GM18519 (cell line): ENCODE measurements around the gene TKT.
"Not testable (repeated sequence)": the region's sequence is repeated elsewhere in the genome, so short reads cannot be mapped to it uniquely, and the experiment has no call there.

Experiments
- ATAC-seq: cut with Tn5 transposase; IDR thresholded peaks from one replicate; pipeline ENCODE4 v1.9.1; 2021; ENCODE audit warnings: mild to moderate bottlenecking, moderate library complexity; ENCODE audit not compliant: unreplicated experiment, low FRiP score

TKT gene, protein sequence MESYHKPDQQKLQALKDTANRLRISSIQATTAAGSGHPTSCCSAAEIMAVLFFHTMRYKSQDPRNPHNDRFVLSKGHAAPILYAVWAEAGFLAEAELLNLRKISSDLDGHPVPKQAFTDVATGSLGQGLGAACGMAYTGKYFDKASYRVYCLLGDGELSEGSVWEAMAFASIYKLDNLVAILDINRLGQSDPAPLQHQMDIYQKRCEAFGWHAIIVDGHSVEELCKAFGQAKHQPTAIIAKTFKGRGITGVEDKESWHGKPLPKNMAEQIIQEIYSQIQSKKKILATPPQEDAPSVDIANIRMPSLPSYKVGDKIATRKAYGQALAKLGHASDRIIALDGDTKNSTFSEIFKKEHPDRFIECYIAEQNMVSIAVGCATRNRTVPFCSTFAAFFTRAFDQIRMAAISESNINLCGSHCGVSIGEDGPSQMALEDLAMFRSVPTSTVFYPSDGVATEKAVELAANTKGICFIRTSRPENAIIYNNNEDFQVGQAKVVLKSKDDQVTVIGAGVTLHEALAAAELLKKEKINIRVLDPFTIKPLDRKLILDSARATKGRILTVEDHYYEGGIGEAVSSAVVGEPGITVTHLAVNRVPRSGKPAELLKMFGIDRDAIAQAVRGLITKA

GRCh38 chr3:53255775-53256703 is at the start of gene TKT:
Gene TKT (minus strand): TSS chr3:53256022. CDS start chr3:53255942, 80 bp downstream.
- ATAC-seq, result peak; percentile 46

DNA sequence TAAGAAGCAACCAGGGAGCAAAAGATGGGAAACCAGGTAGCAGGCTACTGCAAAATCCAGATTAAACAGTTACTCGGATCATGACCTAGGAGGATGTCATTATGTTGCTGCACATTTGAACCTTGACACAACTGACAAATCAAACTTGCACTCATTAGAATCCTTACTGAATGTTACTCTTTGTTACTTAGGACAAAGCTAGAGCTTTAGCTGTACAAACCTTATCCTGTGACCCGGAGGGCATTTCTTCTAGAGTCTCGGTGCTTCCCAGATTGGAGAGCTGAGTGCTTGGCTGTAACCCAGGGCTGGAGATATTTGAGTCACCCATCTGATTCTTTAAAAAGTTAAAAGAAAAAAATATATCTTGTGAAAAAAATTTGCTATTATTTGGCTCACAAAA is 48.1 kb upstream of the TKT start:
- ATAC-seq, result no peak

DNA sequence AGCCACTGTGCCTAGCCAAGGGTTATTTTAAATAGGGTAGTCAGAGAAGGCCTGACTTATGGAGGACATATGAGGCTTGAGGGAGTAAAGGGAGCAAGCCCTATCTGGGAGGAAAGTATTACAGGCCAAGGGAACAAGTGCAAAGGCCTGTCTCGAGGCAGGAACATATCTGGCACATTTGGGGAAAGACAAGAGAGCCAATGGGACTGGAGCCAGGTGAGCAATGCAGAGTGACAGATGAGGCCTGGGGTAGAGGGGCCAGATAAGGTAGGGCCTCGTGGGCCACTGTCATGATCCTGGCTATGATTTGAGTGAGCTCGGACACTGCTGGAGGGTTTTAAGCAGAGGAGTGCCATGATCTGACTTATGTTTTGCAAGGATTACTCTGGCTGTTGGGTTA is 47.7 kb upstream of the TKT start:
- no peak for ATAC-seq

- no peak for ATAC-seq
Observed at GRCh38 chr3:53300826-53301225, 45.0 kb upstream of the TKT start.

DNA sequence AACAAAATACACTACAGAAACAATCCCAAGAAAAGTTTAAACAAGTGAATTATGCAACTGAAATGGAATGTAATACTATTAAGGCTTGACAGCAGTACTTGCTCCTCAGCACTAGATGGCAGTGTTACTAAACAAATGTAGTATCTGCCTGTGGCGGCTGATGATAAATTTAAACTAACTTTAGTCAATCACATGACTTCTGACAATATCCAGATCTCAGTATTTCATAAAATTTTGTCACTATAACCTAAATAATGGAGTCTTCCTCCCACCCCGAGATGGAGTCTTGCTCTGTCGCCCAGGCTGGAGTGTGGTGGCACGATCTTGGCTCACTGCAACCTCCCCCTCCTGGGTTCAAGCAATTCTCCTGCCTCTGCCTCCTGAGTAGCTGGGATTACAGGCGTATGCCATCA is 43.8 kb upstream of the TKT start:
- ATAC-seq, result not testable (repeated sequence)

GRCh38 chr3:53295410-53295809 is 39.6 kb upstream of the TKT start:
- no peak for ATAC-seq

GRCh38 chr3:53293867-53294266 is 38.0 kb upstream of the TKT start:
- no peak for ATAC-seq

- no peak for ATAC-seq
Observed at GRCh38 chr3:53288214-53288613, 32.4 kb upstream of the TKT start.

DNA sequence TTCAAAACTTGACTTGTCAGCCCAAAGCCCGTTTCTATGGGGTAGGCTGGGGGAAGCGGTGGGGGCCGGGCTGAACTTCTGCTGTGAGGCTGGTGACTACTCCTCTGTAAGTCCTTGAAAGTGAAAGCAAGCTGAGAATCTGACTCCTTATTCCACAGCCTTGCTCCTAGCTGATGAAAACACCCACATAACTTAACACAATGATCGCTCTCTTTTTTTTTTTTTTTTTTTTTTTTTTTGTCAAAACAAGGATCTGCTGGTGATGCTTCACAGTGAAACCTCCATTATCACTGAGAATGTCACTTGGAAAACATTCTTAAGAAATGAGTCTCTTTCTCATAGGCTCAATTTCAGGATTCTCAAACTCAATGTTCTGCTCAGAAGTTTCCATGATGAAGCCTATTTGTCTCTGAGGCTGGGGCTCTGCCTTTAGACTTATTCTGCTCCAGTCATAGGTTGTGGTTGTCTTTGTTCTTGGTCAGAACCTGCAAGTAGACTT is 31.4 kb upstream of the TKT start:
- no peak for ATAC-seq

GRCh38 chr3:53286727-53287126 is 30.9 kb upstream of the TKT start:
- no peak for ATAC-seq

GRCh38 chr3:53282581-53282980 is 26.8 kb upstream of the TKT start:
- ATAC-seq, result no peak

- ATAC-seq, result no peak
Observed at GRCh38 chr3:53278667-53279066, 22.8 kb upstream of the TKT start.

DNA sequence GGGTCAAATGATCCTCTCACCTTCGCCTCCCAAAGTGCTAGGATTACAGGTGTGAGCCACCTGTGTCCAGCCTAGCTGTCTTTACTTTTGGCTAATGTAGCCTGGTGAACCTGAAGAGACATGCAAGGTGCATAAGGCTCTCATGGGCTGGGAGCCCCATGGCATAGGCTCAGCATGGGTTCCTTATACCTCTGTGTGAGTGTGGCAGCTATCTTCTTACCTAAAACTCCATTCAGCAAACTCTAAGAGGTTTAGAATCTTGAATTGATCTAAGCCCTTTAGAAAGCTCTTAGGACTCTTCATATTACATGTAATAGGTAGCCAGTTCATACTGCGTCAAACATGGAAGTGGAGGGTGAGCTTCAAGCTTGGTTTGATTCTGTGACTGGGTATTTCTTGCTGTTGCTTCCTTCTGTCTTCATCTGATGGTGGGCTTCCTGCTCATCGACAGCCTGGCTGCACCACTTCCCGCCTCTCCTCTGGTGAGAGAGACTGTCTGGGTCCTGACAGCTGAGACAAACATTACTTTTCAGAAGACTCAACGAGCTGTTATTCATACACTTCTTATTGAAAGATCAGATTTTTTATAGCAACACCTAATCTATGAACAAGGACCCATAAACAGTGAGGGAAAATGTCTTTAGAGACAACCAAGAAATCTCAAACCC is 19.2 kb upstream of the TKT start:
- ATAC-seq, result no peak

DNA sequence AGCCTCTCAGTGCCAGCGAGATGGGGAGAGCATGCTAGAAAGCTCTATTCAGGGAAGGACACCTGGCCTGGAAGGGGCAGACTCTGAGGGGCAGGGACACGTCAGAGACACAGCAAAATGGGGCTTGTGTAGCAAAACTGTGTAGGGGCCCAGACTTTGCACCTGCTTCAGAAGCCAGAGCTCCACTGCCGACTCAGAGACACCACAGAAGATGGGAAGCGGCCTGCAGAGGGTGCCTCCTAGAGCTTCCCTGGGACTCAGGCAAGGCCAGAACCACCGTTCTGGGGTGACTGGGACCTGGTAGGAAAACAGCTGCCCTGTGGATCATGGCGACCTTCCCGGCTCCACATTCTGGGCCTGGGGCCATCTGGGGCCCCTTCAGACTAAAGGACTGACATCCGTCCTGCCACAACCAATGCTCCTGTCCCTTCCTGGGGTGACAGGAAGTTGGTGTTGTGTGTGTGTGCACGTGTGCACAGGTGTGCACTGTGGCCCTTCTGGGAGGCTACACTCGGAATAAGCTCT is 17.4 kb upstream of the TKT start:
- ATAC-seq, result no peak

DNA sequence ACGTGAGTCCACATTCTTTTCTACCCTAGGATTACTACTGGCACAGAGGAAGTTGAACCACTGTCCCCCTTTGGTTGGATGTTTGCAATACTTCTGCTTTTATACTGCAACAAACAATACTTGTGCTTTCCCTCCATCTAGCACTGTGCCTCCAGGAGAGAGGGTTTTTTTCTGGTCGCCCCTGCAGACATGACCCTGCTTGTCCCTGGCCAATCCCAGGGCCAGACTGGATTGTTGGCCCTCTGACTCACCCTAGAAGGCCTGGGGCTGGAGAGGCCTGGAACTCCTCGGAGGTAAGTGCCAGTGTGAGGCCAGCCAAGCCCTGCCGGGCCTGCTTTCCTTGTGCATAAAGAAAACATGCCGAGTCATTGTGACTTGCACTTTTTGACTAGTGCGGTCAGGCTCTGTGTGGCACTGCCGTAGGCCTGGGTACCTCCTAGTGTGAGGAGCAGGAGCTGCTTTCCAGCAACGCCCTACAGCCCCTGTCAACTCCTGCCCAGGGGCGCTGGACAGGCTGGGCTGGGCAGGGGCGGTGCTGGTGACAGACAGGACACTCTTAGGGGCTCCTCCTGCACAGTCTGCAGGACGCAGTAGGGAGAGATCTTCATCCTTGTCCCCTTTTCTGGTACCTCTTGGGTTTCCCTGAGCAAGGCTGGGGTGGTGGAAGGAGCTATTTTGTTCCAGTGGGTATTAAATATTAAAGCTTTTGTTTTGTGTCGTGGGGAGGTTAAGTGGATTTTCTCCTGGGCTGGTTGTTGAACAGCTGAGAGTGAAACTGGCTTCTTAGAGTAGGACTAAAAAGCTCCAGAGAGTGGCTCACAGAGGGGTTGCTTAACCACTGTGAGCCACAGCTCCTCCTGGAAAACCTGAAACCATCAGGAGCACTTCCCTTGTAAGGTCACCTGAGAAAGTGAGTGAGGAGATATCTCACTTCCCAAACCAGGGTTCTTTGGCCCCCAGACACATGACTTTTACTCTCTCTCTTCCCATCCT is 14.4 kb upstream of the TKT start:
- no peak for ATAC-seq

DNA sequence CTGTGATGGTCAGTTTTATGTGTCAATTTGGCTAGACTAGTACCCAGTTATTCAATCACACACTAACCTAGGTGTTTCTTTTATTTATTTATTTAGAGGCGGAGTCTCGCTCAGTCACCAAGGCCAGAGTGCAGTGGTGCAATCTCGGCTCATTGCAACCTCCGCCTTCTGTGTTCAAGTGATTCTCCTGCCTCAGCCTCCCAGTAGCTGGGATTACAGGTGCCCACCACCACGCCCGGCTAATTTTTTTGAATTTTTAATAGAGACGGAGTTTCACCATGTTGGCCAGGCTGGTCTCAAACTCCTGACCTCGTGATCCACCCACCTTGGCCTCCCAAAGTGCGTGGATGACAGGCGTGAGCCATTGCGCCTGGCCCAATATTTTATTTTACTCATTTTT is 13.4 kb upstream of the TKT start:
- not testable (repeated sequence) for ATAC-seq

DNA sequence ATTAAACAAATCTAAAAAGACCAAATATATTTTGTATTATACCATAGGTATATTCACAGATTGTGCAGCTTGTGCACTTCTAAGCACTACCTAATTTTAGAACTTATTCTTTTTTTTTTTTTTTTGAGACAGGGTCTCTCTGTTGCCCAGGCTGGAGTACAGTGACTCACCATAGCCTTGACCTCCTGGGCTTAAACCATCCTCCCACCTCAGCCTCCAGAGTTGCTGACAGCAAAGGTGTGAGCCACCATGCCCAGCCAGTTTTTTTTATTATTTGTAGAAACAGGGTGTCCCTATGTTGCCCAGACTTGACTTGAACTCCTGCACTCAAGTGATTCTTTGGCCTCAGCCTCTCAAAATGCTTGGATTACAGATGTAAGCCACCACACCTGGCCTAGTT is 11.9 kb upstream of the TKT start:
- no peak for ATAC-seq

GRCh38 chr3:53264718-53265117 is 8.9 kb upstream of the TKT start:
- ATAC-seq, result no peak

DNA sequence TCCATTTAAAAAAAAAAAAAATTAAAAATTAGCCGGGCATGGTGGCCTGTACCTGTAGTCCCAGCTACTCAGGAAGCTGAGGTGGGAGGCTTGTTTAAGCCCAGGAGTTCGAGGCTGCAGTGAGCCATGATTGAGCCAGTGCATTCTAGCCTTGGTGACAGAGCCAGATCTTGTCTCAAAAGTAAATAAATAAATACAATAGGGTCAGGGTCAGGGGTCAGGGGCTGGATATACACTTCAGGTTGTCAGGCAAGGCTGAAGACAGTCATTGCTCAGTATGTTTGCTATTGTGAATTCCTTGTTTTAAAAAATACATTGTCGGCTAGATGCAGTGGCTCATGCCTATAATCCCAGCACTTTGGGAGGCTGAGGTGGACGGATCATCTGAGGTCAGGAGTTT is 8.1 kb upstream of the TKT start:
- no peak for ATAC-seq
